DND-41 (cell line): ENCODE measurements around the gene TSPAN17.

Source experiments
- EZH2 ChIP-seq: IDR thresholded peaks from 3 replicates; pipeline ENCODE4 v1.6.1; 2012; ENCODE audit warnings: borderline replicate concordance, low read depth, mild to moderate bottlenecking, moderate library complexity, low read length, inconsistent platforms; ENCODE audit not compliant: severe bottlenecking
- TF ChIP-seq, protein P1 (sequence below): IDR thresholded peaks from 2 replicates; pipeline ENCODE4 v1.5.1; 2012; ENCODE audit warnings: borderline replicate concordance, low read length, moderate library complexity, mild to moderate bottlenecking; ENCODE audit not compliant: poor library complexity, severe bottlenecking; ENCODE audit errors: extremely low read depth

DNA sequence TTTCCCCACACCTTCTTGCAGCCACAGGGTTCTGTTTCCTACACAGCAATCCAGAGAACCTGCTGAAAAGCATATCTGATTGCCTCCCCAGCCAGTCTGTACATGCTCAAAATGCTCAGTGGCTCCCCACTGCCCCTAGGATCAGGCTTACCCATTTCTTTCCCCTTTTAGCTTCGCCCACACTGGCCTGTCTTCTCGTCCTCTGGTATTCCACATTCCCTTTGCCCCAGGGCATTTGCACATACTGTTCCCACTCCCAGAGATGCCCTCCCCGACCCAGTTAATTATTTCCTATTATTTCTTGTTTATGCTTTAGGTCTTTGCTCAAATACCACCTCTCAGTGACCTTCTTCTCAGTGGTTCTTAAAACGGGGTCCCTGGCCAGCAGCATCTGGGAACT, 6.7 kb upstream of the TSPAN17 start:
- TF ChIP-seq, protein P1, sequence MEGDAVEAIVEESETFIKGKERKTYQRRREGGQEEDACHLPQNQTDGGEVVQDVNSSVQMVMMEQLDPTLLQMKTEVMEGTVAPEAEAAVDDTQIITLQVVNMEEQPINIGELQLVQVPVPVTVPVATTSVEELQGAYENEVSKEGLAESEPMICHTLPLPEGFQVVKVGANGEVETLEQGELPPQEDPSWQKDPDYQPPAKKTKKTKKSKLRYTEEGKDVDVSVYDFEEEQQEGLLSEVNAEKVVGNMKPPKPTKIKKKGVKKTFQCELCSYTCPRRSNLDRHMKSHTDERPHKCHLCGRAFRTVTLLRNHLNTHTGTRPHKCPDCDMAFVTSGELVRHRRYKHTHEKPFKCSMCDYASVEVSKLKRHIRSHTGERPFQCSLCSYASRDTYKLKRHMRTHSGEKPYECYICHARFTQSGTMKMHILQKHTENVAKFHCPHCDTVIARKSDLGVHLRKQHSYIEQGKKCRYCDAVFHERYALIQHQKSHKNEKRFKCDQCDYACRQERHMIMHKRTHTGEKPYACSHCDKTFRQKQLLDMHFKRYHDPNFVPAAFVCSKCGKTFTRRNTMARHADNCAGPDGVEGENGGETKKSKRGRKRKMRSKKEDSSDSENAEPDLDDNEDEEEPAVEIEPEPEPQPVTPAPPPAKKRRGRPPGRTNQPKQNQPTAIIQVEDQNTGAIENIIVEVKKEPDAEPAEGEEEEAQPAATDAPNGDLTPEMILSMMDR: no peak
- TF ChIP-seq EZH2: no peak
